ENCODE results near the gene THSD4.
"Not testable (repeated sequence)": the region's sequence is repeated elsewhere in the genome, so short reads cannot be mapped to it uniquely, and the experiment has no call there.

Gene THSD4

DNA sequence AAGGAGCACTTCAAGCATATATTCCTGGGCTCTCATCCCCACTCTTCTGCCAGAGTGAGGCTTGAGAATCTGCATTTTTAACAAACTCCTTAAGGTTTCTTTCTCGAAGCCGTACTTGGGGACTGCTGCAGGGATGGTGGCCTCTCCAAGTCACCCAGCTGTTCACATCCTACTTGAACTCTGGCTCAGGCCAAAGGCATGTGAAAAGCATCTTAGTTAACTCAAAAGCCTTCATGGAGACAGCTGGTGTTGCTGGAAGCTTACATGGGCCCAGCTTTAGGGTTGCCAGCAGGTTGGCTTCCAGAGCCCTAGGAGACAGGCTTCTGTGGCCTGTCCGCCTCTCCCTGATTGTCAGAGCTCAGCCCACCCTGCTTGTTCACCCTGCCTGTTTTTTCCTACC, 139.2 kb downstream of the THSD4 start:
- H3K4me3 Mint-ChIP-seq, result no peak overlapping the region
- no peaks in the 10 kb centered on the region for H3K36me3 Mint-ChIP-seq (ENCODE audit: low read depth)
- H3K27ac Mint-ChIP-seq, result no peak overlapping the region
- no peaks in the 10 kb centered on the region for H3K9me3 Mint-ChIP-seq
- intact Hi-C loops (cut with micrococcal nuclease), result no loop called here
- no peaks in the 10 kb centered on the region for H3K27me3 Mint-ChIP-seq
- no peaks in the 10 kb centered on the region for H3K4me1 Mint-ChIP-seq (ENCODE audit: low read depth)

DNA sequence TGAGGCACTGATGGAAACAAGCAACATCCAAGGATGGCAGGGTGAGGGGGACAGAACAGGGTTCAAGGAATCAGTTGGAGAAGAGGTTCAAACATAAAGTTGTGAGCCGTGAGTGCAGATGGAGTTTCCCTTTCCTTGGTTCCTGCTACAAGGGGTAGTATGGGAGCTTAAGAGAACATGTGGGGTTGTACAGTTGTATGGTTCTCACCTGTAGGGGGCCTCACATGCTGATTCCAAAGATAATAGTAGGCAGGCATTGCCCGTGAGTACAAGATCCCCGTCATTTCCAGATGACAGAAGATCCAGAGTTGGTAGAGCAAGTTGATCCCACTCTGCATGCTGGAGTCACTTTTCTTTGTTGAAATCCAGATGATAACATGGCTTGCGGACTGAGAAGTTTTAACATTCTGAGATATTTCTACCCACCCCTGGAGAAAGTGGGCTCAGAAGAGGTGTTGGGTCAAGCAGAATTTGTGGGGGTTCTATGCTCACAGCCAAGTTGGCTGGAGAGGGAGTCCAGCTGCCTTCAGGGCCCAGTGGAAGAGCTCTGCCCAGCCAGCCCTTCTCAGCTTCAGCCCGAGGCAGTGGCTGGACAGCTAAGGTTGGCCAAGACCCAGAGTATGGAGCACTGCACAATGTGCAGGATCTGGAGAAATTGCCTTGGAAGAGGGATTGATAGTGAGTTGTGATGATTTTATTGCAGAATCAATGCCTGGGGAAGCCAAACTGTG, 141.8 kb downstream of the THSD4 start:
- Mint-ChIP-seq H3K4me1 (ENCODE audit: low read depth) (no peaks in the 10 kb centered on the region), H3K27ac (no peak overlapping the region), H3K9me3 (no peaks in the 10 kb centered on the region), H3K36me3 (ENCODE audit: low read depth) (no peaks in the 10 kb centered on the region), H3K27me3 (no peaks in the 10 kb centered on the region), H3K4me3 (no peak overlapping the region)
- intact Hi-C loops (cut with micrococcal nuclease), result no loop called here

DNA sequence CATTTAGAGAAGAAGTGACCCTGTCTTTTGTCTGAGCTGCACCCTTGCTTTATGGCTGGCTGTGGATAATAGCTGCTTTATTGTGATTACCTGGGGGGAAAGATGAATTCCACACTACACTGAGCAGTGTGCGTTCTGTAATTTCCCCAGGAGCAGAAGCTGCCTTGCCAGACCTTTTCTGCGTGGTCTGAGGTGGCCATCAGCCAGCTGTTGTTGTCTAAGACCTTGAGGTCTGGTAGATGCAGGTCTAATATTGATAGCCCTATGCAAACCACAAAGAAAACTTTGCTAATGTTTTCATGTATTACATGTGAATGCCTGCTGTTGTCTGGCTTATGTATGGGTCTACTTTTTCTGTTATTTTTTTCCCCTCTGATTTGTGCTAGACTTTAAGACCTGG, 144.6 kb downstream of the THSD4 start:
- Mint-ChIP-seq H3K27ac (no peak overlapping the region), H3K27me3 (no peaks in the 10 kb centered on the region), H3K4me3 (no peak overlapping the region), H3K9me3 (peaks cover 15% of the 10 kb centered on the region), H3K36me3 (ENCODE audit: low read depth) (no peaks in the 10 kb centered on the region), H3K4me1 (ENCODE audit: low read depth) (no peaks in the 10 kb centered on the region)
- intact Hi-C loops (cut with micrococcal nuclease), result no loop called here

DNA sequence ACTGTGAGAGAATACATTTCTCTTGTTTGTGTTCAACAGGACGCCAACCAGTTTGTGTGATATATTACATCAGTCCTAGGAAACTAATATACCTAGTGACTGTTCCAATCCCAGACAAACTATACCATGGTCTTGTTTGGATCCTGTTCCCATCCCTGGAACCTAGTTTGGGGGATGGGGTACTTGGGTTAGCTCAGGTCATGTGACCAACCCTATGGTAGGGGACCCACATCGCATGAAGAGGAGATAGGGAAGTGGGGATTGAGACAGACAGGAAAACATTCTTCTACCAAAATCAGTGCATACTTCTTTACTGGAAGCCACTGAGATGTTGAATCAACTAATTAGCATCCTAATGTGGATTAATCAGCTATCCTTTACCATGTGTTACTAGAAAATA, 146.1 kb downstream of the THSD4 start:
- no peaks in the 10 kb centered on the region for H3K36me3 Mint-ChIP-seq (ENCODE audit: low read depth)
- H3K4me3 Mint-ChIP-seq, result no peak overlapping the region
- no peak overlapping the region for H3K27ac Mint-ChIP-seq
- H3K4me1 Mint-ChIP-seq (ENCODE audit: low read depth), result no peaks in the 10 kb centered on the region
- peaks cover 15% of the 10 kb centered on the region for H3K9me3 Mint-ChIP-seq
- intact Hi-C loops (cut with micrococcal nuclease), result no loop called here
- H3K27me3 Mint-ChIP-seq, result no peaks in the 10 kb centered on the region

DNA sequence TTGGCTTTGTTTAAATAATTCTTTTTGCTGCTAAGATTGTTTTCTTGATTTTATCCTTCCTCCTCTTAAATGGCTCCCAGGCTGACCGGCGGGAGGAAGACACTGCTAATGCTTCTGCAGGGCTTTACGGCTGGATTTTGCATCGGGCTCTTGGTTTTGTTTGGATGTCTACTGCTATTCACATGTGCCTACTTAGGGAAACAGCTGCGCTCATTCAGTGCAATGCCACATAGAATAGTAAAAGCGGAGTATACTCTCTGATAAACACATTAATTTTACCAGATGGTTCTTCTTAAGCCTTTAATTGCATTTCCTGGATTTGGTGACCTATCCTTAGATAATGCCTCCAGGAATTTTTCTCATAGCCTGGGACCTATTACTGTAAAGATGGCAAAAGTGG, 146.6 kb downstream of the THSD4 start:
- peaks cover 15% of the 10 kb centered on the region for H3K9me3 Mint-ChIP-seq
- H3K27ac Mint-ChIP-seq, result no peak overlapping the region
- no peaks in the 10 kb centered on the region for H3K4me1 Mint-ChIP-seq (ENCODE audit: low read depth)
- no peak overlapping the region for H3K4me3 Mint-ChIP-seq
- no peaks in the 10 kb centered on the region for H3K27me3 Mint-ChIP-seq
- intact Hi-C loops (cut with micrococcal nuclease), result no loop called here
- no peaks in the 10 kb centered on the region for H3K36me3 Mint-ChIP-seq (ENCODE audit: low read depth)

DNA sequence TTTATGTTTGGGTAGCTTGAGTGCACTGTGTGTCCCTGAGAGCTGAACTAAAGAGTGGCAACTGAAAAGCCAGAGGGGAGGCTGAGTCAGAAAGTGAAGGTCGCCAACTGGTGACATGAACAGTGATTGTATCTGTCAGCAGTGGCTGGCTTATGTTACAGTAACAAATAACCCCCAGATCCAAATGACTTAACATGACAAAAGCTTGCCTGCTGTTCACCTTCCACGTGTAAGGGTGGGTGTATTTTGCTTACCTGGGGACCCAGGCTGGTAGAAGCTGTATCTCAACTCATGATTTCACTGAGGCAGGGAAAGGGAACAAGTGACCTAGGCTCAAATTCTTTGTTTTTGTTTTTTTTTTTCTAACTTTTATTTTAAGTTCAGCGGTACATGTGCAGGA, 147.3 kb downstream of the THSD4 start:
- no peaks in the 10 kb centered on the region for H3K4me1 Mint-ChIP-seq (ENCODE audit: low read depth)
- H3K27me3 Mint-ChIP-seq, result no peaks in the 10 kb centered on the region
- H3K9me3 Mint-ChIP-seq, result peaks cover 15% of the 10 kb centered on the region
- intact Hi-C loops (cut with micrococcal nuclease), result no loop called here
- H3K27ac Mint-ChIP-seq, result no peak overlapping the region
- no peaks in the 10 kb centered on the region for H3K36me3 Mint-ChIP-seq (ENCODE audit: low read depth)
- no peak overlapping the region for H3K4me3 Mint-ChIP-seq

DNA sequence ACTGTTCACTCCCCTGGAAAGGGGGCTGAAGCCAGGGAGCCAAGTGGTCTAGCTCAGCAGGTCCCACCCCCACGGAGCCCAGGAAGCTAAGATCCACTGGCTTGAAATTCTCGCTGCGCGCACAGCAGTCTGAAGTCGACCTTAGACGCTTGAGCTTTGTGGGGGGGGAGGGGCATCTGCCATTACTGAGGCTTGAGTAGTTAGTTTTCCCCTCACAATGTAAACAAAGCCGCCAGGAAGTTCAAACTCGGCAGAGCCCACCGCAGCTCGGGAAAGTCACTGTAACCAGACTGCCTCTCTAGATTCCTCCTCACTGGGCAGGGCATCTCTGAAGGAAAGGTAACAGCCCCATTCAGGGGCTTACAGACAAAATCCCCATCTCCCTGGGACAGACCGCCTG, 150.3 kb downstream of the THSD4 start:
- H3K36me3 Mint-ChIP-seq (ENCODE audit: low read depth); H3K27ac Mint-ChIP-seq; intact Hi-C loops (cut with micrococcal nuclease); H3K4me1 Mint-ChIP-seq (ENCODE audit: low read depth); H3K4me3 Mint-ChIP-seq; H3K27me3 Mint-ChIP-seq: not testable (repeated sequence)
- peaks cover 25% of the 10 kb centered on the region for H3K9me3 Mint-ChIP-seq

DNA sequence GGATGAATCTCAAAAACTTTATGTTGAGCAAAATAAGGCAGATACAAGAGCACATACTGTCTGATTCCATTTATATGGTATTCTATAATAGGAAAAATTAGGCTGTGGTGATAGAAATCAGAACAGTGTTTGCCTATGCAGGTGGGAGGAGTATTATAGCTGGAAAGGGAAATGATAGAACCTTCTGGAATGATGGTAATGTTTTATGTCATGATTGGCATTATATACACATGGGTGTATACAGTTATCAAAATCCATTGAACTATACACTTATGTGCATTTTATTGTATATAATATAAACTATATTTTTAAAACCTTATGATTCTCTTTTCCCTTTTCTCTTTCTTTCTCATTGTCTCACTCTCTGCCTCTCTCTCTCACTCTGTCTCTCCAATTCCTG, 156.1 kb downstream of the THSD4 start:
- Mint-ChIP-seq H3K9me3 (peaks cover 10% of the 10 kb centered on the region), H3K4me1 (ENCODE audit: low read depth) (no peaks in the 10 kb centered on the region), H3K4me3 (no peak overlapping the region), H3K27ac (no peak overlapping the region), H3K36me3 (ENCODE audit: low read depth) (no peaks in the 10 kb centered on the region), H3K27me3 (peaks cover 3% of the 10 kb centered on the region)
- intact Hi-C loops (cut with micrococcal nuclease), result no loop called here

DNA sequence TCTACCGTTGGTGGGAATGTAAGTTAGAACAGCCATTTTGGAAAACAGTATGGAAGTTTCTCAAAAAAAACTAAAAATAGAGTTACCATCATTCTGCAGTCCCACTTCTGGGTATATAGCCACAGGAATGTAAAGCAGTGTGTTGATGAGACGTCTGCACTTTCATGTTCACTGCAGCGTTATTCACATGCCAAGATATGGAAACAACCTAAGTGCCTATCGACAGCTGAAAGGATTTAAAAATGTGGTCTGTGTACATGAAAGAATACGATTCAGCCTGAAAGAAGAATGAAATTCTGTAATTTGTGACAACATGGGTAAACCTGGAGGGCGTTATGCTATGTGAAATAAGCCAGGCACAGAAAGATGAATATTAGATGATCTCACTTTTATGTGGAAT, 157.7 kb downstream of the THSD4 start:
- intact Hi-C loops (cut with micrococcal nuclease), result no loop called here
- H3K4me3 Mint-ChIP-seq, result no peak overlapping the region
- H3K9me3 Mint-ChIP-seq, result peaks cover 8% of the 10 kb centered on the region
- H3K27me3 Mint-ChIP-seq, result peaks cover 2% of the 10 kb centered on the region
- H3K36me3 Mint-ChIP-seq (ENCODE audit: low read depth), result no peaks in the 10 kb centered on the region
- H3K27ac Mint-ChIP-seq, result no peak overlapping the region
- no peaks in the 10 kb centered on the region for H3K4me1 Mint-ChIP-seq (ENCODE audit: low read depth)

DNA sequence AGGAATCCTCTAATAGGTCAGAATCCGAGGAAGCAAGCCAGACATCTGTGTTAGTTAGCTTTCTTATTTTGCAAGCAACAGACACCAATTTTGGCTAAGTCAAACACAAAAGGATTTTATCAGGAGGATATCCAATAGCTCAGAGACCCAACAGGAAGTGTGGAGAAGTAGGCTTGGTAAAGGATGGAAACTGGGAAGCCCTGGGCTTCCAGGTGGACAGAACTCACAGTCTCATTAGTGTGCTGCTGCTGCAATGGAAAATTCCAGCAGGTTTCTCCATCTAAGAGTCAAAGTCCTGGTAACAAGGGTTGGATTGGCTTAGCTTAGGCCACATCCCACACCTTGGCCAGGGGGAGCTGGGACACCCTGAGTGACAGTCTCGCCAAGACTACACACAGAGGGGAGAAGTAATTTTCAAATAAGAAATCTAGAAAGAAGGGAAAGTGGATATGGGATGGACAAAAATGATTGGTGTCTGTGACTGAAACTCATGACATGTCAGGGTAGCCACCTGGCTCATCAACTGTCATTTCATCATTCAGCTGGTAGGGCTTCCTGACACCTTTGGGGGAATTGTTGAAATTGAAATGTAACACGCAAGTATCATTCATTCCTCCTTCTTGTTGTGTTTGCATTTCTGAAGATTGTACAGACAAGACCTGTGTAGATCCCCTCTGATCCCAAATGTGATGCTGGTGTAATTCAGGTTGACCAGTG, 158.6 kb downstream of the THSD4 start:
- H3K36me3 Mint-ChIP-seq (ENCODE audit: low read depth), result no peaks in the 10 kb centered on the region
- intact Hi-C loops (cut with micrococcal nuclease), result no loop called here
- H3K4me1 Mint-ChIP-seq (ENCODE audit: low read depth), result no peaks in the 10 kb centered on the region
- H3K27me3 Mint-ChIP-seq, result peaks cover 6% of the 10 kb centered on the region
- H3K4me3 Mint-ChIP-seq, result no peak overlapping the region
- no peaks in the 10 kb centered on the region for H3K9me3 Mint-ChIP-seq
- H3K27ac Mint-ChIP-seq, result no peak overlapping the region

DNA sequence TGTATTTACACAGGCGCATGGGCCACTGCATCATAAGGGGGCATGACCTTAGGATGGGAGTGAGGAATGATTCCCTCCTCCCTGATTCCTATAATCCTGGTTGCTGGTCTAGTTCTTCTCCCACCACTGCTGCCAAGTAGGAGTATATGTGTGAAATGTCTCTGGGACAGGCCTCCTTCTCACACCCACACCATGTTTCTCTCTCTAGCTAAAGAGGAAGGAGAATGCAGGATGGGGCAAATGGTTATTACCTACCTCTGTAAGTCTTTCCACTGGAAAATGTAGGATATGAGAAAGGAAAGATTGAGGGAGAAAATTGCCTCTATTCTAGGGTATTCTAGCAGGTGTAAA, 159.2 kb downstream of the THSD4 start:
- Mint-ChIP-seq H3K27ac (no peak overlapping the region), H3K4me3 (no peak overlapping the region), H3K36me3 (ENCODE audit: low read depth) (no peaks in the 10 kb centered on the region), H3K27me3 (peaks cover 7% of the 10 kb centered on the region), H3K4me1 (ENCODE audit: low read depth) (no peaks in the 10 kb centered on the region), H3K9me3 (no peaks in the 10 kb centered on the region)
- intact Hi-C loops (cut with micrococcal nuclease), result no loop called here

DNA sequence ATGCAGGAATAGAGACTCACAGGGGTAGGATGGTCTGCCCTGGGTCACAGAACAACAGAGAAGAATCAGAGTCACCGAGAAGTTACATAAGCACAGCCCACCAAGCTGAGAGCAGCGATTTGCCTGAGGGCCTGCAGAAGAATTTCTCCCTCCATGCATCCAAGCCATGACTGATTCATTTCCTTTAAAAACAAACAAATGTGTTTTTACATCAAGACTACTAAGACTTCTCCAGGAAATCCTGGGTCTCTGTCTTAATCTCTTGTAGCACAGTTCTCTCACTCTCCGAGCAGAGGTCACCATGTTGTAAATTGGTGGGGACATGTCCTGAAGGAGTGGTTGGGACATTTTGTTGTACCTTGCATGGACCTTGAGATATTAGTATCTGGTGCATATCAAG, 159.8 kb downstream of the THSD4 start:
- no peaks in the 10 kb centered on the region for H3K9me3 Mint-ChIP-seq
- H3K36me3 Mint-ChIP-seq (ENCODE audit: low read depth), result no peaks in the 10 kb centered on the region
- H3K4me3 Mint-ChIP-seq, result no peak overlapping the region
- H3K27ac Mint-ChIP-seq, result no peak overlapping the region
- intact Hi-C loops (cut with micrococcal nuclease), result no loop called here
- peaks cover 9% of the 10 kb centered on the region for H3K27me3 Mint-ChIP-seq
- no peaks in the 10 kb centered on the region for H3K4me1 Mint-ChIP-seq (ENCODE audit: low read depth)

DNA sequence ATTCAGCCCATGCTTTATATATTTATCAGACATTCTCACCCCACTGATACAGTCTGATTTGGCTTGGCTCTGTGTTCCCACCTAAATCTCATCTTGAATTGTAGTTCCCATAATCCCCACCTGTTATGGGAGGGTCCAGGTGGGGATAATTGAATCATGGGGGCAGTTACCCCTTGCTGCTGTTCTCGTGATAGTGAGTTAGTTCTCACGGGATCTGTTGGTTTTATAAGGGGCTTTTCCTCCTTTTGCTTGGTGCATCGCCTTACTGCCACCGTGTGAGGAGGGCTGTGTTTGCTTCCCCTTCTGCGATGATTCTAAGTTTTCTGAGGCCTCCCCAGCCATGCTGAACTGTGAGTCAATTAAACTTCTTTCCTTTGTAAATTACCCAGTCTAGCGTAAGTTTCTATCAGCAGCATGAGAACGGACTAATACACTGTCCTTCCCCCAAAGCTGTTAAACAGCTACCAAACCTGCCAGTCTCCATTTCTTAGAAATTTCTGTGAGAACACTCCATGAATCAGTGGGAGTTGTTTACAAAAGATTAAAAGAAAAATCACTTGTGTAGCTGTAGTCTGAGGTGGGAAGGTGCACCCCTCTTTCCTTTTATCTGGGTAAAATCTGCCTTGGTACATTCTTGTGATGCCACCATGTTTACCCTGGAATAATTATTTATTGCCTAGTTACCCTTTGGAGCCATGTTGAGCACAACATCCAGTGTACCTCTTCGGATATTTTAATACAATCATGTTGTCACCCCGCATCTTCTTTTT, 160.5 kb downstream of the THSD4 start:
- H3K4me1 Mint-ChIP-seq (ENCODE audit: low read depth), result no peaks in the 10 kb centered on the region
- no peaks in the 10 kb centered on the region for H3K36me3 Mint-ChIP-seq (ENCODE audit: low read depth)
- intact Hi-C loops (cut with micrococcal nuclease), result no loop called here
- no peaks in the 10 kb centered on the region for H3K9me3 Mint-ChIP-seq
- no peak overlapping the region for H3K4me3 Mint-ChIP-seq
- no peak overlapping the region for H3K27ac Mint-ChIP-seq
- peaks cover 12% of the 10 kb centered on the region for H3K27me3 Mint-ChIP-seq

DNA sequence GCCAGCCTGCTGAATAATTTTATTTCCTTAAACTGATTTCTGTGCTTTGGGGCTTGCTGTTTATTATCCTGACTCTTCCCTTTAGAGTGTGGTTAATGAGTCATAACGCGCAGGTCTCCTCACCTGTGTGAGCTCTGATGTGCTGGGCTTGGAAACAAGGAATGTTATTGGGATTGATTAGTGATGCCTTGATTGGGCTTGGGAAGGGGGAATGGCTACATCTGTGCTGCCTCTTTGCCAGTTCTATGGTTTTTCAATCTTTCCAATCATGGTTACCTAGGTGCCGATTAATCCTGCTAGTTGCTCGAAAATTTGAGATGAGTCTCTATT, 161.0 kb downstream of the THSD4 start:
- intact Hi-C loops (cut with micrococcal nuclease), result no loop called here
- Mint-ChIP-seq H3K36me3 (ENCODE audit: low read depth) (no peaks in the 10 kb centered on the region), H3K27ac (no peak overlapping the region), H3K4me1 (ENCODE audit: low read depth) (no peaks in the 10 kb centered on the region), H3K27me3 (peaks cover 12% of the 10 kb centered on the region), H3K4me3 (no peak overlapping the region), H3K9me3 (no peaks in the 10 kb centered on the region)
